HG03432 (cell line): Measurements from ENCODE around the gene DPEP1.

ENCODE experiments used
- ATAC-seq: cut with Tn5 transposase; IDR thresholded peaks from one replicate; pipeline ENCODE4 v1.9.1; 2021; ENCODE audit warnings: mild to moderate bottlenecking, moderate library complexity; ENCODE audit not compliant: unreplicated experiment

Gene DPEP1

DNA sequence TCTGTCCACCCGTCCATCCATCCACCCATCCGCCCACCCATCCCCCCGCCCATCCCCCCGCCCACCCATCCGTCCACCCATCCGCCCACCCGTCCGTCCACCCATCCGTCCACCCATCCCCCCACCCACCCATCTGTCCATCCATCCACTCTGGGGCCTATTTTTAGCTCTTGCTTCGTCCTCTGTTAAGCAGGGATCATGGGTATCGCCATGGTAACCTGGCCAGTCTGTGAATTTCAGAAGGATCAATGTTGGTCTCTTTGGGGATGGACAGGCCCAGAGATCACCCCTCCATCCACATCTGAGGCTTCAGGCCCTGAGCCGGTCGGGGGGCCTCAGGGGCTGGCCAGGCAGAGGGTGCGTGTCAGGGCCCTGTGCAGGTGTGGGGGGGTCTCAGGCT lies 15.2 kb upstream of the DPEP1 start:
- ATAC-seq: no peak

DNA sequence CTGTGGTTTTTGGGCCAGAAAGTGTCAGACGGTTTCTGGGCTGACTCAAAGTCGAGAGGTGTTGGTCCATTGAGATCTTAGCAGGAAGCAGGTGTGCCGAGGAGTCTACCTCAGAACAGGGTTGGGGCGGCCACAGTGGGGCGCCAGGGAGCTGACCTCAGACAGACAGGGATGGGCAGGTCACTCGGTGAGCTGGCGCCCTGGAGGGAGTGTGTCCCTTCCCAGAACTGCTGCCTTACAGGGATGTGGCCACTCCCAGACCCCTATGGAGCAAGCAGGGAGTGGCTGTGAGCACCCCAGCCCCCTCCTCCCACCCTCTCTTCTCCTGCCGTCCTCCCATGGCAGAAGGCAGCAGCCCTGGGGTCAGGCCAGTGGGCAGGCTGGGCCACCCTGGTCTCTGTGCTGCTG lies 14.0 kb upstream of the DPEP1 start:
- no peak for ATAC-seq

DNA sequence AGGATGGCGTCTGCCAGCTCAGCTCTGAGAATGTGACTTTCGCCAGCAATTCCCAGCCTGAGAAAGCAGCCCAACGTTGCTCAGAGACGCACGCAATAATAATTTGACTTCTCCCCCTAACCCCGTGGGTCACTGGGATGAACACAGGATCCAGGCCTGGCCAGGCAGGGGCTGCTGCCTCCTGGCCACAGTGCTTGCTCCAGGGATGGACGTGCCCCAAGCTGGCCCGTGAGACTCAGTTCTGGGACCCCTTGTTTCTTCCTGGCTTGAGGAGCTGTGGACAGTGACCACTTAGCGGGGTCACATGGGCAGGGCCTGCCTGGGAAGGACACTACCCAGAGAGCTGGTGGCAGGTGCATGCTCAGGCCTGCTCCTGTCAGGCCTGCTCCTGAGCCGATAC lies 13.5 kb upstream of the DPEP1 start:
- ATAC-seq: no peak

DNA sequence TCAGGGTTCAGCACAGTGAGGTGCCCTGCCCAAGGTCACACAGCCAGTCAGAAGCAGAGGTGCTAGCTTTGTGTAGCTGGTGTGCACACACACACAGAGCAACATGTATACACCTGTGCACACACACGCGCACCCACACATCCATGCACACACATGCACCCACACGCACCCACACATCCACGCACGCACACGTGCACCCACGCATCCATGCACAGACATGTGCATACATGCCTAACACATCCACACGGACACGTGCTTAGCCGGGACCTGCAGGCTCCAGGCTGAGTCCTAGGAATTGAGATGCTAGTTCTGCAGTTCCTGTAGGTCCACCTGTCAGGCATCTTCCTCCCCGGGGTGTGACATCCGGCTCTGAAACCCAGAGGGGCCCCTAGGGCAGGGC lies 13.0 kb upstream of the DPEP1 start:
- no peak for ATAC-seq

DNA sequence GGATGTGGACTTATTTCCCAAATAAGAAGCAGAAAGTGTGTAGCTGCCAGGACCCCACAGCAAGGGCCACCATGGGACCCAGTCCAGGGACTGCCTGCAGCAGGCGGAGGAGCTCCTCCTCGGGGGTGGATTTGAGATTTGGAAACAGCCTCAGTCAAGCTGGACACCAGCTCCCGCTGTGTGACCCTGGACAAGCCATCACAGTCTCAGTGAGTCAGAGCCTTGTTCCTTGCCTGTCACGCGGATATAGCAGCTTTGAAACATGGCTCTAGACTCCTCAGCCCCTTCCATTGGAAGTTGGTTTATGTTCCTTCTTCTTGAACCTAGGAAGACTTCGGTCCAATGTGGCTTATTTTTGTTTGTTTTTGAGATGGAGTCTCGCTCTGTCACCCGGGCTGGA lies 12.5 kb upstream of the DPEP1 start:
- ATAC-seq: no peak

DNA sequence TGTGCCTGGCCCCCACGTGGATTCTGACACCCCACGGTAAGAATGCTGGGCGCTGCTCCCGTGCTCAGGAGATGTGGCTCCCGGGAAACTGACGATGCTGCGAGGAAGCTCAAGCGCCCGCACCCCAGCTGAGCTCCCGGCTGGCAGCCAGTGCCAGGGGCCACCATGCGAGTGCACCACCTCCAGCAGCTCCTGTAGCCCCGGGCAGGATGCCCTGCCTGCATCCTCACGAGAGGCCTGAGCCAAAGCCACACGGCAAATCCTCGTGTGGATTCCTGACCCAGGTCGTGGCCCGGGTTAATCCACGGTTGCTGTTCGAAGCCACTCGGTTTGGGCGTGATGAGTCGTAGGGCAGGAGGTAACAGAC lies 11.6 kb upstream of the DPEP1 start:
- ATAC-seq: no peak

DNA sequence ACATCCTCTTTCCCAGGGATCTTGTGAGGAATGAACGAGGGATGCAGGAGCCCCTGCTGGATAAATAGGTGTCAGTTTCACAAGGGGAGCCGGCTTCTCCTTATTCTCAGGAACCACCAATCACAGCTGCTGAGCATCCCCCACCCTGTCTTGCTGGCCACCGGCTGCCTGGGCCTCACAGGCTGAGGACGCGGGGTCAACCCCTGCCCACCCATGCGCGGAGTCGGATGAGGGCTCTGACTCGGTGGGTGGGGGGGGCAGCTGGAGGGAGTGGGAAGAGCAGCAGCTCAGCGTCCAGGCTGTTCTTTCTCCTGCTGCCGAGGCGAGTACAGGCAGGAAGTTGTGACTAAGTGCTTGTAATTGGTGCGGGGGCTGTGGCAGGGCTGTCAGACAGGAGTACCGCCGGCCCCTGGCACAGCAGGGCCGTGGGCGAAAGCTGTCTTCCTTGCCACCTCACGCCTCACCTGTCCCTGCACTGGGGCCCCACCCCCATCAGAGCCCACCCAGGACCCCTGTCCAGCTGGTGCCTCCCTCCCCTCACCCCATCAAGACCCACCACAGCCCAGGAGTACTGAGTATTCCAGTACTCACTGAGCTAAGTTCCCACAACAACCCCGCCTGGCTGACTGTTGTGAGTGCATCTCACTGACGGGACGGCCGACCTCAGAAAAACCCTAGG lies 11.0 kb upstream of the DPEP1 start:
- no peak for ATAC-seq

DNA sequence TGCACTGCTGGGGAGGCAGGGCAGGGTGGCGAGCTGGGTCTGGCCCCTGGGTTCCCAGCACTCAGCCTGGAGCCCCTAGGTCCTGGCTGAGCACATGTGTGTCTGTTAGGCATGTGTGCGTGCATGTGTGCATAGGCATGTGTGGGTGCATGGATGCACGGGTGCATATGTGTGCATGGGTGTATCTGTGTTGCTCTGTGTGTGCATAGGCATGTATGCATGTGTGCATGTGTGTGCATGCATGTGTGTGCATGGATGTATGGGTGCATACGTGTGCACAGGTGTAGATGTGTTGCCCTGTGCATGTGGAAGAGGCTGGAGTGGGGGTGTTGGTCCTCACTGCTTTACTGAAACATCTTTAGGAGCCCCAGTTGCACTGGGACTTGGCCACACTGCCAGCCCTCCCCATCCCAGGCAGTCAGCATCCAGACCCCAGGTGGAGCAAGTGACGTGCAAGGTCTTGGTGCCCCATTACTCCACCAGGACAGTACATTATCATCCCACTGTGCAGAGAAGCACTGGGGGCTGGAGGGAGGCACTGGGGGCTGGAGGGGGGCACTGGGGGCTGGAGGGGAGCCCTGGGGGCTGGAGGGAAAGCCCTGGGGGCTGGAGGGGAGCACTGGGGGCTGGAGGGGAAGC lies 10.4 kb upstream of the DPEP1 start:
- ATAC-seq: no peak

DNA sequence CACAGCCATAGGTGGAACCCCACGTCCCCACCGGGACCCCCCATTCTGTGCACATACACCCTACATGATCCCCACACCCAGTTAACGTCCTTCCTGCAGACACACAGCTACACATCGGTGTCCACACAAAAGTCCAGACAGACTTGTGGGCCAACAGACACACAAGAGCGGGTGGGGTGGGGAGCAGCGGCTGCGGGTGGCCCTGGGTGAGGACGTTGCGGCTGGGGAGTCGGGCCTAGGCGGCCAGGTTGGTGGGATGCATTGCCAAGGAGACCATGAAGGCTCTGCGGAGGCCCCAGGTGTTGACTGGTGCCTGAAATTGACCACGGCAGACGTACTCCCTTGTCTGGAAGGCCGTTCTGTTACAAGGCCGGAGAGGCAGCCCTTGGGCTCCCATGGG lies 8.7 kb upstream of the DPEP1 start:
- ATAC-seq: no peak

DNA sequence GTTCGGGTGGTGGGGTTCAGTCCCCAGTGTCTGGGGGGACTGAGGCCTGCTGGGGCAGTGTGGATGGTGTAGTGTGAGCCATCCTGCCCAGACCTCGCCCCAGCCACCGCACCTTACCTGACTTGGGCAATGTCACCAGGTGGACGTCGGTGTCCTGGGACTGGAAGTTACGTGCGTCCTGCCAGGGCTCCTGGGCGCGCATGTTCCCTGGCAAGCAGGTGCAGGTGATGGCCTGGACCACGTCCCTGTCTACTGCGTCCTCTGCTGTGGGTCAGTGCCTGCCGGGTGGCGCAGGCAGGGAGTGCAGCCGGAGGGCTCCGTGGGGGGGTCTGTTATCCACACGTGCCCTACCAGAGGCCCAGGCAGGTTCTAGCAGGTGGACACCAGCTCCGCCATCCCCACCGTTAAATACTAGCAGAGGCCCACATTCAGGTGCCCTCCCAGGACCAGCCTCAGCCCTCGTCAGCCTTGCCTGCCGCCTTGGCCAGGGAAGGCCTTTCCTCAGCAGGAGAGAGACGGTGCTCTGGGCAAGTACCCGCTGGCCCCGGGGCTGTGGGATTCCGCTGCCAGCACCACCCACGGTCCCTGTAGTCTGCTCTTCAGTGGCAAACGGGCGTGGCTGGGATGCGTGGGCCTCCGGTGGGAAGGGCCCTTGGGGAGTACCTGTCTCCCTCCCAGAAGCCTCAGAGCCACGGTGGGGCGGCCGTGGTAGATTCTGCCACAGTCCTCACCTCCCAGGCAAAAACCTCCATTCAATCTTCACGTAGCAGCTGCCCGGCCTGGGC lies 8.1 kb upstream of the DPEP1 start:
- ATAC-seq: no peak

DNA sequence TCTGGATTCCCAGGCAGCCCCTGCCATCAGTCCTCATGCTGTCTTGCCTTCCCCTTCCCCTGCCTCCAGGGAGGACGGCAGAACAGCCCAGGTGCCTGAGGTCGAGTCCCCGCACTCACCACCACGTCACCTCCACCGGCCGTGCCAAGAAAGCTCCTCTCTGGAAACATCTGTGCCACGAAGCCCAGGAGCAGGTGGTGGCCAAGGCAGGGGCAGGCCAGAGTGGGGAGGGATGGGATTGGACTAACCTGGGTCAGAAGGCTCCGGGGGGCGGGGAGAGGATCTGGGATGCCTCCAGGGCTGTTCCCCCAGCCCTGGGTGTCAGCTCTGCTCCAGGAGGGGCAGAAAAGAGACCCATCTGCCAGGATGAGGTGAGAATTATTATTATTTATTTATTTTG lies 7.4 kb upstream of the DPEP1 start:
- no peak for ATAC-seq

DNA sequence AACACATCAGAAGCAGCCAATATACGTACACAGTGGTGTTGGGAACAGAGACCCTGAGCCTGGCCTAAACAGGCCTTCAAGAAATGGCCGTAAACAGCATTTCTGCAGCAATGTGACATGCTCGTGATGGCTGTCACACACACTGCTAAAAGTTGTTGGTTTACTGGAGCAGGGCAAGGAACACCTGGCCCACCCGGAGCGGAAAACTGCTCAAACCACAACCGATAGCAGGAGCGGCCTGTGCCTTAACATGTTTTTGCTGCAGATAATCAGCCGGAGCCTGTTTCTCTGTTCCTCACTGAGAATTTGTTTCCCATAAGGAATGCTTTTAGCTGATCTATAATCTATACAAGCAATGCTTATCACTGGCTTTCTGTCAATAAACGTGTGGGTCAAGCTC lies 6.0 kb upstream of the DPEP1 start:
- ATAC-seq: no peak

DNA sequence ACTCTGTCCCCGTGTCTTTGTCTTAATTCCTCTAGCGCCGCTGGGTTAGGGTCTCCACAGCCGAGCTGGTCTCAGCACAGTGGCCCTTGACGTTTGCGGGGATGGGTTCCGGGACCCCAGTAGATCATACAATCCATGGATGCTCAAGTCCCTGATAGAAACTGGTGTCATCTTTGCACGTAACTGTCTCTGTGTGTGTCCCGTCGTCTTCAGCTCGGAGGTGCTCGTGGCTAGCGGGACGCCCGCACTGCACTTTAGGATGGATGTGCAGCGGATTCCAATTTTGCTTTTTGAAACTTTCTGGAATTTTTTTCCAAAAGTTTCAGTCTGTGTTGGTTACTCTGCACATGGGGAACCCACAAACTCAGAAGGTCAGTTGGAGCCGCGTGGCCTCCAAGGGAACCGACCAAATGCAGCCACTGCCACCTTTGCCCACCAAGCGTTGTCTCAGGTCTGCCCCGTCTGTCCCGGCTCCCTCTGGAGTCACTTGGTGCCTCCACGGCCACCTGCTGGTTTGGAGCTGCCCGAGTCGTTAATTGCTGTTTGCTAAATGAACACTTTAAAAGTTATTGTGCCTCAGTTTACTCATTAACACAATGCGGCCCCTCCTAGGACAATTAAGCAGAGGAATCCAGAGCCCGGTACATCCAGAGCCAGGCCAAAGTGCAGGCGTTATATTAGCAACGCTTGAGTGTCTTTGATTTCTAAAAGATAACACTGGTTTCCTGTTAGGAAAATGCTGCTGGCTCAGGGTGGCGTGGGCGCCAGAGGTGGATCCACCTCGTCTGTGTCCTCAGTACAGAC lies 5.3 kb upstream of the DPEP1 start:
- no peak for ATAC-seq

DNA sequence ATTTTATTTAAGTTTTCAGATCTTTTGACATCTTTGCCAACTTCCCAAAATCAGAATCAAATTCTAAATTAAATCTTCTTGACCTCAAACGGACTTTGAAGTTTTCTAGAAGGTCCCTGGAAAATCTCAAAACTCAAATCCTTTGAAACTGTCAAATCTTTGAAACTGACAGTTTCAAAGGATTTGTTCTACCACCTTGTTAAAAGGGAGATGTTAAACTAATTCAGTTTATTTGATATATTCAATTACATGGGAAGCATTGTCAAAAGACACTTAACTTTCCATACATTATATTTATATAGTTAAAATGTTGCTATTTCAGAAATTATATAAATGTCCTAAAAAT lies 3.4 kb upstream of the DPEP1 start:
- no peak for ATAC-seq

DNA sequence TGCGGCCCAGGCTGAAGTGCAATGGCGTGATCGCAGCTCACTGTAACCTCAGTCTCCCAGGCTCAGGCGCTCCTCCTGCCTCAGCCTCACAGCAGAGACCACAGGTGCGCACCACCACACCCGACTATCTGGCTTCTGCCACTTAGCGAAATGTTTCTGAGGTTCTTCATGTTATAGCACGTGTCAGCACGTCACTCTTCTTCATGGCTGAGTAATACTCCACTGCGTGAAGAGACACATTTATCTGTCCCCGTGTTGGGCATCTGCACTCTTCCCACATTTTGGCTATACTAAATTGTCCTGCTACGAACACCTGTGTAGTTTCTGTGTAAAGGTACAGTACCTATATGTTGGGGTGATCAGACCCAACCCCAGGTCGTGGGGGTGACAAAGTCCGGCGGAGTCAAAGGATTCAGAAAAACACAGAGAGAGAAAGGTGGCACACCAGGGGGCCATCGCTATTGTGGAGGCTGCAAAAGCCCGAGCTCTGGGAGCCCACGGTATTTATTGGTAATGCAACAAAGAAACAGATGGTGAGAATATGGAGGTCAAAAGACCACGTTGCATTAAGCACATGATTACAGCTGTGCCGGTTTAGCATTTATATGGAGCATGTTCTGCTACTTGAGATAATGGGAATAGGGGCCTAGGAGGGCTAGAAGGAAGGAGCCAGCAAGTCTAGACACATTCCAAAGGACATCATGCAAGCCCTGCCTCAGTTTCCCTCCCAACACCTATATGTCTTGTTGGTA lies 851 bp upstream of the DPEP1 start:
- no peak for ATAC-seq

DNA sequence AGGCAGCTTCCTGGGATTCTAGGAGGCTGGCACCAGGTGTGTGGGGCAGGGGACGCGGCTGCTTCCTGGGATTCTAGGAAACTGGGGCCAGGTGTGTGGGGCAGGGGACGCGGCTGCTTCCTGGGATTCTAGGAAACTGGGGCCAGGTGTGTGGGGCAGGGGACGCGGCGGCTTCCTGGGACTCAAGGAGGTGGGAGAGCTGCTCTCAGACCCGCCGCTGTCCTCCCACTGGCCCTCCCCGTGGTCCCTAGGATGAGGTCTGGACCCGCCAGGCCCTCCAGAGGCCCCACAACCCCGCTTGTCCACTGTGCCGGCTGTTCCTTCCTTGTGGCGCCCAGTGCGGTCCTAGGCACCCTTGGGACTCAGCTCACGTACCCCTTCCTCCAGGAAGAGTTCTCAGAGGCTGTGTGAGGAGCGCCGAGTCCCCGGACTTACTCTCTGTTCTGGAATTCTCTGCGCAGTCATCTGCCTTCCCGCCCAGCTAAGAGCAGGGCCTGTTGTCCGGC lies 565 bp downstream of the DPEP1 start:
- no peak for ATAC-seq

DNA sequence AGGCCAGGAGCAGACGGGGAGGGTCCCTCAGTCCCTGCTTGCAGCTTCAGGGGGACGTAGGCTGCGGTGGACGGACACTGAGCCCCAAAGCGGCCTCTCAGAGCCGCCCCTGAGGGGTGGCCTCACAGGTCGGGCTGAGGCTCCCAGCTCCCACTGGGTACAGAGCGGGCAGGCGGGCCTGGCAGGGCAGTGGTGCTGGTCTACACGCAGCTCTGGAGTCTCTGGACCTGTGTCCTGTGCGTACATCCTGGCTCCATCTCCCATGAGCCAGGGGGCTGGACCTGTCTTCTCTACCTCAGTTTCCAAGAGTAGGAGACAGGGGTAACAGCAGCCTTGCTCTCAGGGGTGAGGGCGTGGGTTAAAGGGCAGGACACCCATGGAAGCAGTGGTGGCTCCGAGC lies 1.7 kb downstream of the DPEP1 start:
- ATAC-seq: no peak

DNA sequence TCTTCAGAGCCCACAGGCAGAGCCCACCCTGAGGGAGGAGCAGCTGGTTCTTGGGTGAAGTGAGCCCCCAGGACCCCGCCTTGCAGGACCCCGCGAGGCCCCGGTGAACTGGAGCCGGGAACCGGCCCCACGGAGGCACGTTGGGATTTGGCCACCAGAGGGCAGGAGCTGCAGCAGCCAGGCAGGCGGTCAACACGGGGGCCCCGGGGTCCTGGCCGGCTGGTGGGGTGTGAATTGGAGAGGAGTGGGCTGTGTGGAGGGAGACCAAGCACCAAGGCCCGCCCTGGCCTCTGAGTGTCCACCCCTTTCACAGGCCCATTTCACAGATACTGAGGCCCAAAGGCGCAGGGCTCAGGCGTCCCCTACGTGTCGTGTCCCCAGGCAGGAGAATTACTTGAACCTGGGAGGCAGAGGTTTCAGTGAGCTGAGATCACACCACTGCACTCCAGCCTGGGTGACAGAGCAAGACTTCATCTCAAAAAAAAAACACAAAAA lies 2.2 kb downstream of the DPEP1 start:
- ATAC-seq: no peak

DNA sequence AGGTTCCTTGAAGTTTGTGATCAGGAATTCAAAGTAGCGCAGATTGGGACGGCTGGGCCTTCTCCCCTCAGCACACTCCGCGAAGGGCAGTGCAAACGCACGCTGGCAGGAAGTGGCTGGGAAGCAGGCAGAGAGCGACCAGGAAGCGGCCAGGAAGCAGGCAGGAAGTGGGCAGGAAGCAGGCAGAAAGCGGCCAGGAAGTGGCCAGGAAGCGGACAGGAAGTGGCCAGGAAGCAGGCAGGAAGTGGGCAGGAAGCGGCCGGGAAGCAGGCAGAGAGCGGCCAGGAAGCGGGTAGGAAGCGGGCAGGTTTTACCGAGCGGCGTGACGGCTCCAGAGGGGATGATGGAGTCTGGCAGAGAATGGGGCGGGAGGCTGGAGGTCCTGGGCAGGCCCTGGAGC lies 3.2 kb downstream of the DPEP1 start:
- ATAC-seq: no peak

DNA sequence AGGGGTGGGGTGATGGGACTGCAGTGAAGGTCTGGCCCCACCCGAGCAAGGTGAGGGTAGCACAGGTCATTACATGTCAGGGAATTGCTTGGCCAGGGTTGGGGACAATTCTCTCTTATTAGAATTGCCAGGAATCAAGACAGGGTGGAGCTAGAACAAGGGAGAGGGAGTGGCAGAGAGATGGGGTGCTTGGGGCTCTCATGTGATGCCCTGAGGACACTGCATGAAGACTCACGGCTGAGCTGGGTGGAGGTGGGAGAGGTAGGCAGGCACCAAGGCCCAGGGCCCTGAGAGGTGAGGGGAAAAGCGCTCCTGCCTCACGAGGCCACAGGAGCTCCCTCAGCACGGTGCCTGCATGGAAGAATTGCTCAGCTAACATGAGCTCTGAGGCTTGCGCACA lies 3.6 kb downstream of the DPEP1 start:
- ATAC-seq: no peak
